ENCODE data around the gene MYG1. TPM values are rescaled to one million over a fixed set of nuclear protein-coding genes. Genes with fewer than 3 reads are reported as not detected.

MYG1 gene
- total and polyA plus RNA-seq, 2 of the 13 experiments (the other 11 are each of a cell fraction or from before 2014, with no cell fraction given): 38.6 to 58.0 TPM

DNA sequence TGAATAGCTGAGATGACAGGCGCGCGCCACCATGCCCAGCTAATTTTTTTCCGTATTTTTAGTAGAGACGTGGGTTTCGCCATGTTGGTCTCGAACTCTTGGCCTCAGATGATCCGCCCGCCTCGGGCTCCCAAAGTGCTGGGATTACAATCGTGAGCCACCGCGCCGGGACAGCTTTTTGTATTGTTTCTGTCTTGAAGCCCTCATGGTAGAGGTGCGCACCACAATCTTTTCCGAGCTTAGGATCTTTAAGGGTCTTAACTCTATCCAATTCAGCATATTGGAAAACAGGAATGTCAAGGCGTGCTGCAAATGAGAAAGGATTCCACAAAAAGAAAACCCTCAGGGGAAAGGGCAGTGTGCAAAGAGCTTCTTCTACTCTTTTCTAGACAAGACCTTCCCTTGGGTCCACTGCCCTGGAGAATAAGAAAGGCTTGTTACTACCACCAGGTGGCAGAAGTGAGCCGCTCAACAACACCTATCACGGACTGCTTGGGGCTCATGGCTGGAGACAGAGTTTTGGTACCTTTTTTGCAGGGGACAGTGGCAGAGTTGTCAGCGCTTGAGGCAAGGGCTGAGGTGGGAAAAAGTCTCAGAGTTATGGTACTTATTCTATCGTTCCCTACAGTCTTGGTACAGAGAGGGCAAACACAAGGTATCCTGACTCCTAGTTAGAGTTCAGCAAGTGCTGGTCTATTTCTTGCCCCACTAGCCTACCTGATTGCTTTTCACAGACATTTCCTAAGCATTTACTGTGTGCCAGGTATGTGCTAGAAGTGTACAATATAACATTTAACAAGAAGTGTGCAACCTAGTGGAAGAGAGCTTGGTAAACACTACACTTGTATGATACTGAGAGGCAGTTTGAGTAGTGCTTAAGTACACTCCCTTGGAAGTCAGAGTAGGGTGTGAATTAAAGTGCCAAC, 53.1 kb downstream of the MYG1 start (continued):
- TF ChIP-seq, protein P1, sequence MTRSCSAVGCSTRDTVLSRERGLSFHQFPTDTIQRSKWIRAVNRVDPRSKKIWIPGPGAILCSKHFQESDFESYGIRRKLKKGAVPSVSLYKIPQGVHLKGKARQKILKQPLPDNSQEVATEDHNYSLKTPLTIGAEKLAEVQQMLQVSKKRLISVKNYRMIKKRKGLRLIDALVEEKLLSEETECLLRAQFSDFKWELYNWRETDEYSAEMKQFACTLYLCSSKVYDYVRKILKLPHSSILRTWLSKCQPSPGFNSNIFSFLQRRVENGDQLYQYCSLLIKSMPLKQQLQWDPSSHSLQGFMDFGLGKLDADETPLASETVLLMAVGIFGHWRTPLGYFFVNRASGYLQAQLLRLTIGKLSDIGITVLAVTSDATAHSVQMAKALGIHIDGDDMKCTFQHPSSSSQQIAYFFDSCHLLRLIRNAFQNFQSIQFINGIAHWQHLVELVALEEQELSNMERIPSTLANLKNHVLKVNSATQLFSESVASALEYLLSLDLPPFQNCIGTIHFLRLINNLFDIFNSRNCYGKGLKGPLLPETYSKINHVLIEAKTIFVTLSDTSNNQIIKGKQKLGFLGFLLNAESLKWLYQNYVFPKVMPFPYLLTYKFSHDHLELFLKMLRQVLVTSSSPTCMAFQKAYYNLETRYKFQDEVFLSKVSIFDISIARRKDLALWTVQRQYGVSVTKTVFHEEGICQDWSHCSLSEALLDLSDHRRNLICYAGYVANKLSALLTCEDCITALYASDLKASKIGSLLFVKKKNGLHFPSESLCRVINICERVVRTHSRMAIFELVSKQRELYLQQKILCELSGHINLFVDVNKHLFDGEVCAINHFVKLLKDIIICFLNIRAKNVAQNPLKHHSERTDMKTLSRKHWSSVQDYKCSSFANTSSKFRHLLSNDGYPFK (CRISPR knock-in tag; IDR thresholded peaks at IDR 0.05; ENCODE audit: borderline replicate concordance): no peak
- TF ChIP-seq KDM1A (CRISPR knock-in tag; IDR thresholded peaks at IDR 0.05) (no peak), GLI4 (CRISPR knock-in tag; IDR thresholded peaks at IDR 0.05; ENCODE audit: borderline replicate concordance) (no peak), MTA1 (CRISPR knock-in tag; IDR thresholded peaks at IDR 0.05; ENCODE audit: borderline replicate concordance) (no peak), SOX6 (IDR thresholded peaks at IDR 0.05) (no peak), SOX6 (CRISPR knock-in tag; IDR thresholded peaks at IDR 0.05) (no peak), ZNF780A (CRISPR knock-in tag; IDR thresholded peaks at IDR 0.05) (no peak)
- TF ChIP-seq, protein P2, sequence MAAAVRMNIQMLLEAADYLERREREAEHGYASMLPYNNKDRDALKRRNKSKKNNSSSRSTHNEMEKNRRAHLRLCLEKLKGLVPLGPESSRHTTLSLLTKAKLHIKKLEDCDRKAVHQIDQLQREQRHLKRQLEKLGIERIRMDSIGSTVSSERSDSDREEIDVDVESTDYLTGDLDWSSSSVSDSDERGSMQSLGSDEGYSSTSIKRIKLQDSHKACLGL (CRISPR knock-in tag; IDR thresholded peaks at IDR 0.05): no peak
- TF ChIP-seq, protein P3, sequence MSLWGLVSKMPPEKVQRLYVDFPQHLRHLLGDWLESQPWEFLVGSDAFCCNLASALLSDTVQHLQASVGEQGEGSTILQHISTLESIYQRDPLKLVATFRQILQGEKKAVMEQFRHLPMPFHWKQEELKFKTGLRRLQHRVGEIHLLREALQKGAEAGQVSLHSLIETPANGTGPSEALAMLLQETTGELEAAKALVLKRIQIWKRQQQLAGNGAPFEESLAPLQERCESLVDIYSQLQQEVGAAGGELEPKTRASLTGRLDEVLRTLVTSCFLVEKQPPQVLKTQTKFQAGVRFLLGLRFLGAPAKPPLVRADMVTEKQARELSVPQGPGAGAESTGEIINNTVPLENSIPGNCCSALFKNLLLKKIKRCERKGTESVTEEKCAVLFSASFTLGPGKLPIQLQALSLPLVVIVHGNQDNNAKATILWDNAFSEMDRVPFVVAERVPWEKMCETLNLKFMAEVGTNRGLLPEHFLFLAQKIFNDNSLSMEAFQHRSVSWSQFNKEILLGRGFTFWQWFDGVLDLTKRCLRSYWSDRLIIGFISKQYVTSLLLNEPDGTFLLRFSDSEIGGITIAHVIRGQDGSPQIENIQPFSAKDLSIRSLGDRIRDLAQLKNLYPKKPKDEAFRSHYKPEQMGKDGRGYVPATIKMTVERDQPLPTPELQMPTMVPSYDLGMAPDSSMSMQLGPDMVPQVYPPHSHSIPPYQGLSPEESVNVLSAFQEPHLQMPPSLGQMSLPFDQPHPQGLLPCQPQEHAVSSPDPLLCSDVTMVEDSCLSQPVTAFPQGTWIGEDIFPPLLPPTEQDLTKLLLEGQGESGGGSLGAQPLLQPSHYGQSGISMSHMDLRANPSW (CRISPR knock-in tag; IDR thresholded peaks at IDR 0.05; ENCODE audit: borderline replicate concordance): 0 out of 2 replicates have a peak, but pooled peaks have one; percentile 41
- TF ChIP-seq, protein P4, sequence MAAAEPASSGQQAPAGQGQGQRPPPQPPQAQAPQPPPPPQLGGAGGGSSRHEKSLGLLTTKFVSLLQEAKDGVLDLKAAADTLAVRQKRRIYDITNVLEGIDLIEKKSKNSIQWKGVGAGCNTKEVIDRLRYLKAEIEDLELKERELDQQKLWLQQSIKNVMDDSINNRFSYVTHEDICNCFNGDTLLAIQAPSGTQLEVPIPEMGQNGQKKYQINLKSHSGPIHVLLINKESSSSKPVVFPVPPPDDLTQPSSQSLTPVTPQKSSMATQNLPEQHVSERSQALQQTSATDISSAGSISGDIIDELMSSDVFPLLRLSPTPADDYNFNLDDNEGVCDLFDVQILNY (CRISPR knock-in tag; conservative IDR thresholded peaks at IDR 0.05): no peak
- TF ChIP-seq, protein P5, sequence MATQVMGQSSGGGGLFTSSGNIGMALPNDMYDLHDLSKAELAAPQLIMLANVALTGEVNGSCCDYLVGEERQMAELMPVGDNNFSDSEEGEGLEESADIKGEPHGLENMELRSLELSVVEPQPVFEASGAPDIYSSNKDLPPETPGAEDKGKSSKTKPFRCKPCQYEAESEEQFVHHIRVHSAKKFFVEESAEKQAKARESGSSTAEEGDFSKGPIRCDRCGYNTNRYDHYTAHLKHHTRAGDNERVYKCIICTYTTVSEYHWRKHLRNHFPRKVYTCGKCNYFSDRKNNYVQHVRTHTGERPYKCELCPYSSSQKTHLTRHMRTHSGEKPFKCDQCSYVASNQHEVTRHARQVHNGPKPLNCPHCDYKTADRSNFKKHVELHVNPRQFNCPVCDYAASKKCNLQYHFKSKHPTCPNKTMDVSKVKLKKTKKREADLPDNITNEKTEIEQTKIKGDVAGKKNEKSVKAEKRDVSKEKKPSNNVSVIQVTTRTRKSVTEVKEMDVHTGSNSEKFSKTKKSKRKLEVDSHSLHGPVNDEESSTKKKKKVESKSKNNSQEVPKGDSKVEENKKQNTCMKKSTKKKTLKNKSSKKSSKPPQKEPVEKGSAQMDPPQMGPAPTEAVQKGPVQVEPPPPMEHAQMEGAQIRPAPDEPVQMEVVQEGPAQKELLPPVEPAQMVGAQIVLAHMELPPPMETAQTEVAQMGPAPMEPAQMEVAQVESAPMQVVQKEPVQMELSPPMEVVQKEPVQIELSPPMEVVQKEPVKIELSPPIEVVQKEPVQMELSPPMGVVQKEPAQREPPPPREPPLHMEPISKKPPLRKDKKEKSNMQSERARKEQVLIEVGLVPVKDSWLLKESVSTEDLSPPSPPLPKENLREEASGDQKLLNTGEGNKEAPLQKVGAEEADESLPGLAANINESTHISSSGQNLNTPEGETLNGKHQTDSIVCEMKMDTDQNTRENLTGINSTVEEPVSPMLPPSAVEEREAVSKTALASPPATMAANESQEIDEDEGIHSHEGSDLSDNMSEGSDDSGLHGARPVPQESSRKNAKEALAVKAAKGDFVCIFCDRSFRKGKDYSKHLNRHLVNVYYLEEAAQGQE (IDR thresholded peaks at IDR 0.05; ENCODE audit: borderline replicate concordance in 1 of 2, low read depth in 1 of 2, low read length in 2 of 2): no peak
- TF ChIP-seq, protein P6, sequence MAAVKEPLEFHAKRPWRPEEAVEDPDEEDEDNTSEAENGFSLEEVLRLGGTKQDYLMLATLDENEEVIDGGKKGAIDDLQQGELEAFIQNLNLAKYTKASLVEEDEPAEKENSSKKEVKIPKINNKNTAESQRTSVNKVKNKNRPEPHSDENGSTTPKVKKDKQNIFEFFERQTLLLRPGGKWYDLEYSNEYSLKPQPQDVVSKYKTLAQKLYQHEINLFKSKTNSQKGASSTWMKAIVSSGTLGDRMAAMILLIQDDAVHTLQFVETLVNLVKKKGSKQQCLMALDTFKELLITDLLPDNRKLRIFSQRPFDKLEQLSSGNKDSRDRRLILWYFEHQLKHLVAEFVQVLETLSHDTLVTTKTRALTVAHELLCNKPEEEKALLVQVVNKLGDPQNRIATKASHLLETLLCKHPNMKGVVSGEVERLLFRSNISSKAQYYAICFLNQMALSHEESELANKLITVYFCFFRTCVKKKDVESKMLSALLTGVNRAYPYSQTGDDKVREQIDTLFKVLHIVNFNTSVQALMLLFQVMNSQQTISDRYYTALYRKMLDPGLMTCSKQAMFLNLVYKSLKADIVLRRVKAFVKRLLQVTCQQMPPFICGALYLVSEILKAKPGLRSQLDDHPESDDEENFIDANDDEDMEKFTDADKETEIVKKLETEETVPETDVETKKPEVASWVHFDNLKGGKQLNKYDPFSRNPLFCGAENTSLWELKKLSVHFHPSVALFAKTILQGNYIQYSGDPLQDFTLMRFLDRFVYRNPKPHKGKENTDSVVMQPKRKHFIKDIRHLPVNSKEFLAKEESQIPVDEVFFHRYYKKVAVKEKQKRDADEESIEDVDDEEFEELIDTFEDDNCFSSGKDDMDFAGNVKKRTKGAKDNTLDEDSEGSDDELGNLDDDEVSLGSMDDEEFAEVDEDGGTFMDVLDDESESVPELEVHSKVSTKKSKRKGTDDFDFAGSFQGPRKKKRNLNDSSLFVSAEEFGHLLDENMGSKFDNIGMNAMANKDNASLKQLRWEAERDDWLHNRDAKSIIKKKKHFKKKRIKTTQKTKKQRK (IDR thresholded peaks at IDR 0.05; ENCODE audit: low read length): no peak

Measured in HepG2 (cell line).